K562 (cell line): ENCODE data around the gene VRK1. TPM values are rescaled to one million over a fixed set of nuclear protein-coding genes. Genes with fewer than 3 reads are reported as not detected.

ENCODE experiments used
- ATAC-seq: fragments of 200-7000 bp; cut with Tn5 transposase; 3 replicates; pipeline ENCODE4 v1.9.1; 2020; ENCODE audit warnings: moderate library complexity
- BruUV-seq: library from RNA; stranded (reverse); fragments of 400-500 nt; replicated peaks from 2 replicates; lab custom pipeline; 2021; lab: Mats Ljungman, UMichigan
- CTCF ChIA-PET: fragments of 300-600 bp; formaldehyde crosslinking; extraction: SDS; loops from one replicate; lab custom pipeline; 2021; ENCODE audit warnings: low intra/inter-chr PET ratio; lab: Yijun Ruan, JAX
- POLR2A ChIA-PET: fragments of 300-600, 350-650 bp; sonication (Branson Sonifier 250); formaldehyde crosslinking; extraction: SDS; loops from one replicate; lab custom pipeline; 2021; ENCODE audit warnings: antibody characterized with exemption, inconsistent platforms; lab: Yijun Ruan, JAX
- DNase-seq, 4 experiments: peaks; one replicate each; pipeline versions ENCODE4 v3.0.0 to v3.0.0-alpha.2; 2011 to 2018; ENCODE audit warnings: low spot score in 3 of 4, mixed read lengths in 3 of 4; ENCODE audit errors: extremely low read depth in 1 of 4
- FAIRE-seq: peaks from 2 replicates; lab custom pipeline; 2011; peaks lifted over from hg19 to GRCh38; lab: Jason Lieb, UNC
- H2AFZ ChIP-seq: 2 replicates; pipeline ENCODE4 v1.6.0; 2011; ENCODE audit warnings: low read depth, low read length, control low read depth, inconsistent platforms
- H3K27ac ChIP-seq: fragments of 200-600 bp; 3 replicates; pipeline ENCODE4 v1.8.0; 2011; ENCODE audit warnings: low read depth, mild to moderate bottlenecking, control low read depth, inconsistent platforms, low read length, moderate library complexity, mixed read lengths; ENCODE audit errors: extremely low read depth
- H3K27me3 ChIP-seq, 2 experiments: fragments of 300-600 bp in 1 of 2; 2 replicates in 1 of 2; 3 replicates in 1 of 2; pipeline versions ENCODE4 v1.6.0 to v1.8.0; 2011; ENCODE audit warnings: inconsistent platforms in 2 of 2, low read length in 2 of 2, mild to moderate bottlenecking in 1 of 2, mixed read lengths in 1 of 2, moderate library complexity in 1 of 2; ENCODE audit not compliant: control insufficient read depth in 2 of 2, insufficient read depth in 2 of 2
- H3K36me3 ChIP-seq: fragments of 300-600 bp; 3 replicates; pipeline ENCODE4 v1.8.0; 2011; ENCODE audit warnings: mild to moderate bottlenecking, low read length, inconsistent platforms; ENCODE audit not compliant: control insufficient read depth, insufficient read depth
- H3K4me1 ChIP-seq, 2 experiments: fragments of 200-600 bp in 1 of 2; replicated peaks in 1 of 2; 2 replicates in 1 of 2; 3 replicates in 1 of 2; pipeline versions ENCODE4 v1.5.1 to v1.8.0; 2011; ENCODE audit warnings: inconsistent platforms in 2 of 2, low read length in 2 of 2, mild to moderate bottlenecking in 1 of 2, mixed read lengths in 1 of 2, moderate library complexity in 1 of 2; ENCODE audit not compliant: control insufficient read depth in 2 of 2, insufficient read depth in 2 of 2
- H3K4me2 ChIP-seq: 2 replicates; pipeline ENCODE4 v1.6.1; 2011; ENCODE audit warnings: low read length, control low read depth, inconsistent platforms, mixed read lengths; ENCODE audit not compliant: insufficient read depth
- H3K4me3 ChIP-seq: fragments of 200-600 bp; sonication (generic), shearing (Covaris generic); 2 replicates; pipeline ENCODE4 v1.5.1; 2016; ENCODE audit warnings: control low read depth, inconsistent platforms
- H3K79me2 ChIP-seq: fragments of 200-600 bp; 3 replicates; pipeline ENCODE4 v1.8.0; 2011; ENCODE audit warnings: low read length, inconsistent platforms; ENCODE audit not compliant: control insufficient read depth, insufficient read depth
- H3K9ac ChIP-seq, 2 experiments: 2 replicates each; pipeline versions ENCODE4 v1.6.0 to v1.6.1; 2011; ENCODE audit warnings: low read depth in 2 of 2, low read length in 2 of 2, control low read depth in 1 of 2, inconsistent platforms in 1 of 2, mild to moderate bottlenecking in 1 of 2, mixed read lengths in 1 of 2; ENCODE audit not compliant: insufficient read depth in 1 of 2
- H3K9me1 ChIP-seq: one replicate; pipeline ENCODE4 v1.6.0; 2011; ENCODE audit warnings: inconsistent platforms, mild to moderate bottlenecking, low read length, moderate library complexity; ENCODE audit not compliant: control insufficient read depth, insufficient read depth
- H3K9me3 ChIP-seq: replicated peaks from 2 replicates; pipeline ENCODE4 v1.5.1; 2011; ENCODE audit warnings: low read depth, low read length, inconsistent platforms; ENCODE audit not compliant: control insufficient read depth, insufficient read depth
- H4K20me1 ChIP-seq: replicated peaks from 2 replicates; pipeline ENCODE4 v1.6.1; 2011; ENCODE audit warnings: low read length, inconsistent platforms, mixed read lengths; ENCODE audit not compliant: control insufficient read depth, insufficient read depth
- CCAR2 ChIP-seq: fragments of 200-400 bp; formaldehyde crosslinking; IDR thresholded peaks from 2 replicates; pipeline ENCODE4 v1.6.1; 2017; ENCODE audit warnings: mild to moderate bottlenecking, low read depth, low read length
- DACH1 ChIP-seq: fragments of 450-650 bp; IDR thresholded peaks from 2 replicates; pipeline ENCODE4 v1.6.1; 2018; ENCODE audit not compliant: partially characterized antibody
- GABPB2 ChIP-seq: fragments of 250-450 bp; sonication (Bioruptor Pico); conservative IDR thresholded peaks from 2 replicates; pipeline ENCODE4 v1.5.1; 2021; ENCODE audit warnings: mild to moderate bottlenecking
- HDAC8 ChIP-seq: fragments of 450-650 bp; IDR thresholded peaks from 2 replicates; pipeline ENCODE4 v1.6.1; 2016; ENCODE audit warnings: mild to moderate bottlenecking, missing genetic modification characterization, moderate library complexity, missing compliant biosample characterization
- JUN ChIP-seq, 2 experiments: sonication (generic) in 1 of 2; formaldehyde crosslinking in 1 of 2; IDR thresholded peaks; 2 replicates each; pipeline versions ENCODE4 v1.6.1 to v1.8.0; 2012 to 2022; ENCODE audit warnings: borderline replicate concordance in 2 of 2, mild to moderate bottlenecking in 2 of 2, improper control_type of control experiment in 1 of 2, low read depth in 1 of 2, low read length in 1 of 2, missing genetic modification reagents in 1 of 2
- JUNB ChIP-seq: fragments of 450-650 bp; formaldehyde crosslinking; conservative IDR thresholded peaks from 2 replicates; pipeline ENCODE4 v1.4.0; 2020; ENCODE audit warnings: mild to moderate bottlenecking
- MAFK ChIP-seq: IDR thresholded peaks from 2 replicates; pipeline ENCODE4 v1.6.1; 2011; ENCODE audit warnings: low read length, improper control_type of control experiment
- NFYB ChIP-seq: IDR thresholded peaks from 2 replicates; pipeline ENCODE4 v1.6.1; 2011; ENCODE audit warnings: mild to moderate bottlenecking, moderate library complexity; ENCODE audit not compliant: insufficient read length; ENCODE audit errors: extremely low read depth
- NR2C1 ChIP-seq, 2 experiments: fragments of 450-650 bp; IDR thresholded peaks; 2 replicates each; pipeline ENCODE4 v1.6.1; 2017; ENCODE audit warnings: mild to moderate bottlenecking in 2 of 2, antibody characterized with exemption in 1 of 2, inconsistent platforms in 1 of 2, missing compliant biosample characterization in 1 of 2, missing genetic modification characterization in 1 of 2
- POLR2A ChIP-seq: fragments of 450-650 bp; conservative IDR thresholded peaks from 2 replicates; pipeline ENCODE4 v1.6.1; 2016
- RFX7 ChIP-seq: fragments of 250-450 bp; sonication (Bioruptor Pico); IDR thresholded peaks from 2 replicates; pipeline ENCODE4 v1.5.1; 2021; ENCODE audit warnings: mild to moderate bottlenecking
- SMARCE1 ChIP-seq: fragments of 450-650 bp; IDR thresholded peaks from 2 replicates; pipeline ENCODE4 v1.7.1; 2016; ENCODE audit warnings: mild to moderate bottlenecking
- SMC3 ChIP-seq: conservative IDR thresholded peaks from 2 replicates; pipeline ENCODE4 v1.6.1; 2011; ENCODE audit warnings: low read depth, low read length, improper control_type of control experiment; ENCODE audit not compliant: insufficient read depth
- ZNF507 ChIP-seq: conservative IDR thresholded peaks from 2 replicates; pipeline ENCODE4 v1.6.1; 2017; ENCODE audit warnings: missing genetic modification characterization, missing compliant biosample characterization
- WGBS: fragments of 100-300 bp; shearing (Covaris generic); methylation state at CpG from one replicate; pipeline ENCODE4 v1.1.6; 2016; ENCODE audit warnings: low coverage, mixed read lengths; ENCODE audit not compliant: insufficient coverage; ENCODE audit errors: missing lambda C conversion rate; 5-methylcytosine and 5-hydroxymethylcytosine counted together
- in situ Hi-C: fragments of 300-500 bp; cut with MboI; formaldehyde crosslinking; loops from 4 replicates; pipeline ENCODE4 v1.15.0; 2018; ENCODE audit warnings: inconsistent platforms, mixed read lengths
- intact Hi-C: fragments of 100-400 bp; cut with micrococcal nuclease; formaldehyde crosslinking; loops from 2 replicates; pipeline ENCODE4 v1.14.2; 2022
- polyA plus RNA-seq, 8 experiments: library from polyadenylated mRNA; depleted of rRNA in 4 of 8; stranded (reverse) in 5 of 8; unstranded in 3 of 8; fragments of >200 nt; fragmentation: Nextera tagmentation in 2 of 8; fragmentation: Illumina TruSeq in 1 of 8; extraction: Ambion mirVana in 2 of 8; extraction: Trizol in 1 of 8; gene quantifications; 2 replicates each; pipeline versions ENCODE4 v1.2.1 to v1.2.3, GENCODE V29; 2011 to 2014; ENCODE audit warnings: inconsistent platforms in 1 of 8, missing spikeins in 1 of 8
- total RNA-seq, 7 experiments: library from RNA; depleted of rRNA in 6 of 7; stranded (reverse); fragments of >200 nt in 6 of 7; fragmentation: Illumina TruSeq in 2 of 7; extraction: Trizol in 2 of 7; gene quantifications; 2 replicates each; pipeline versions ENCODE4 v1.2.1 to v1.2.3, GENCODE V29; 2011 to 2021; ENCODE audit warnings: low replicate concordance in 1 of 7
- TF ChIP-seq, protein P1 (sequence below), 2 experiments: fragments of 250-450 bp in 1 of 2; fragments of 450-650 bp in 1 of 2; sonication (Bioruptor Pico) in 1 of 2; IDR thresholded peaks; 2 replicates each; pipeline versions ENCODE4 v1.6.1 to v1.8.0; 2016 to 2021; ENCODE audit warnings: mild to moderate bottlenecking in 2 of 2, moderate library complexity in 2 of 2, missing compliant biosample characterization in 1 of 2, missing genetic modification characterization in 1 of 2
- TF ChIP-seq, protein P2 (sequence below), 3 experiments: IDR thresholded peaks in 2 of 3; conservative IDR thresholded peaks in 1 of 3; 2 replicates each; pipeline ENCODE4 v1.5.1; 2011 to 2012; ENCODE audit warnings: low read length in 3 of 3, mild to moderate bottlenecking in 3 of 3, control low read depth in 2 of 3, improper control_type of control experiment in 1 of 3, inconsistent platforms in 1 of 3, low read depth in 1 of 3, mixed read lengths in 1 of 3, moderate library complexity in 1 of 3; ENCODE audit not compliant: insufficient read depth in 2 of 3
- TF ChIP-seq, protein P3 (sequence below): sonication (generic); IDR thresholded peaks from 2 replicates; pipeline ENCODE4 v1.6.1; 2016

Gene VRK1
- total and polyA plus RNA-seq, 9 of the 15 experiments (the other 6 are each of a cell fraction or from before 2014, with no cell fraction given): 83.6 to 177 (median 116) TPM

DNA sequence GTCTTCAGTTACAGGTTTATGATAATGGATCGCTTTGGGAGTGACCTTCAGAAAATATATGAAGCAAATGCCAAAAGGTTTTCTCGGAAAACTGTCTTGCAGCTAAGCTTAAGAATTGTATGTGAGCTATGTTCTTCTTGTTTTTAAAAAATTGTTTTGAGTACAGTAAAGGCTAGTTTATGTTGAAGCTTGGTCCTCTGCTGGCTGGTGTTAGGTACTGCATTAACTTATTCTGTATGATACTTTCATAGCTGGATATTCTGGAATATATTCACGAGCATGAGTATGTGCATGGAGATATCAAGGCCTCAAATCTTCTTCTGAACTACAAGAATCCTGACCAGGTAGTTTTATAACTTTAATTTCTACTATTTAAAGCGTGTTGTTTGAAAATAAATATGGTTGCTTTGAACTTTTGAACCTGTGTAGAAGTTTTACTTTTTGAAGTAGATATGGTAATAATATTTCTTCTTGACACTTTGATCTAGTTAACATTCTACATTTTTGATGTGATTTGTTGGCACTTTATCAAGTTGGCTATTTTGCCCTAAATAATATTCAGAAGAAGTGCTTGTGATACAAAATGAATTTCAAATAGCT is 55.7 kb downstream of the VRK1 start:
- POLR2A ChIA-PET: interaction anchor here (0.5 to 0.6 kb wide), 2 partner anchors 13 to 406 kb away, joined by 3 to 4 read pairs; no protein-coding TSS in a partner anchor
- H3K9me1 ChIP-seq: no peaks in the 10 kb centered on the region
- H3K4me1 ChIP-seq: peaks cover 0 to 7% of the 10 kb centered on the region in 2 experiments; a peak in 1 of 5 replicates
- no peak overlapping the region; the same call in 2 of the 3 replicates for H3K27ac ChIP-seq
- 24% methylated on average over 4 of the region's 4 CpGs for WGBS
- H3K27me3 ChIP-seq: no peaks in the 10 kb centered on the region
- H3K9ac ChIP-seq: no peak overlapping the region
- H3K4me2 ChIP-seq: no peak overlapping the region
- DNase-seq: peak; percentile 13 to 57 (median 26)
- no peak overlapping the region for H2AFZ ChIP-seq
- no peaks in the 10 kb centered on the region for H3K9me3 ChIP-seq
- in situ Hi-C loops (no loop called here), intact Hi-C loops (loop anchor here (2.0 to 5.0 kb wide), 2 partner anchors 56 to 91 kb away; partner anchors contain the start of gene VRK1)
- FAIRE-seq: peak; percentile 80
- no peak overlapping the region for H3K4me3 ChIP-seq
- no peaks in the 10 kb centered on the region for H4K20me1 ChIP-seq
- peaks cover 15% of the 10 kb centered on the region; the same call in 2 of the 3 replicates for H3K79me2 ChIP-seq
- ATAC-seq: peak; percentile 93
- BruUV-seq: no TSS peak
- CTCF ChIA-PET: interaction anchor here (0.8 kb wide), 1 partner anchor 269 kb away, joined by 4 read pairs; no protein-coding TSS in a partner anchor
- H3K36me3 ChIP-seq: peaks cover 91% of the 10 kb centered on the region
- TF ChIP-seq SMARCE1 (no peak), POLR2A (no peak), HDAC8 (tag) (no peak), NFYB (no peak), CCAR2 (no peak), MAFK (no peak), JUN (IDR thresholded peaks at IDR 0.05; ENCODE audit: borderline replicate concordance, low read depth, low read length) (no peak), JUN (CRISPR knock-in tag; IDR thresholded peaks at IDR 0.05; ENCODE audit: borderline replicate concordance) (no peak), ZNF507 (tag) (no peak), SMC3 (peak; percentile 48), DACH1 (no peak), RFX7 (CRISPR knock-in tag) (no peak), GABPB2 (CRISPR knock-in tag) (no peak), NR2C1 (IDR thresholded peaks at IDR 0.05) (no peak), NR2C1 (tag; IDR thresholded peaks at IDR 0.05) (no peak), JUNB (CRISPR knock-in tag) (no peak)
- TF ChIP-seq, protein P1, sequence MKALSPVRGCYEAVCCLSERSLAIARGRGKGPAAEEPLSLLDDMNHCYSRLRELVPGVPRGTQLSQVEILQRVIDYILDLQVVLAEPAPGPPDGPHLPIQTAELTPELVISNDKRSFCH (CRISPR knock-in tag; IDR thresholded peaks at IDR 0.05): 0 out of 2 replicates have a peak, but pooled peaks have one; percentile 8
- TF ChIP-seq, protein P1 (tag; IDR thresholded peaks at IDR 0.05): no peak
- TF ChIP-seq, protein P2, sequence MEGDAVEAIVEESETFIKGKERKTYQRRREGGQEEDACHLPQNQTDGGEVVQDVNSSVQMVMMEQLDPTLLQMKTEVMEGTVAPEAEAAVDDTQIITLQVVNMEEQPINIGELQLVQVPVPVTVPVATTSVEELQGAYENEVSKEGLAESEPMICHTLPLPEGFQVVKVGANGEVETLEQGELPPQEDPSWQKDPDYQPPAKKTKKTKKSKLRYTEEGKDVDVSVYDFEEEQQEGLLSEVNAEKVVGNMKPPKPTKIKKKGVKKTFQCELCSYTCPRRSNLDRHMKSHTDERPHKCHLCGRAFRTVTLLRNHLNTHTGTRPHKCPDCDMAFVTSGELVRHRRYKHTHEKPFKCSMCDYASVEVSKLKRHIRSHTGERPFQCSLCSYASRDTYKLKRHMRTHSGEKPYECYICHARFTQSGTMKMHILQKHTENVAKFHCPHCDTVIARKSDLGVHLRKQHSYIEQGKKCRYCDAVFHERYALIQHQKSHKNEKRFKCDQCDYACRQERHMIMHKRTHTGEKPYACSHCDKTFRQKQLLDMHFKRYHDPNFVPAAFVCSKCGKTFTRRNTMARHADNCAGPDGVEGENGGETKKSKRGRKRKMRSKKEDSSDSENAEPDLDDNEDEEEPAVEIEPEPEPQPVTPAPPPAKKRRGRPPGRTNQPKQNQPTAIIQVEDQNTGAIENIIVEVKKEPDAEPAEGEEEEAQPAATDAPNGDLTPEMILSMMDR (IDR thresholded peaks at IDR 0.05 in 2 of 3, conservative IDR thresholded peaks at IDR 0.05 in 1 of 3; ENCODE audit: insufficient read depth in 2 of 3, low read depth in 1 of 3, low read length in 3 of 3): peak; percentile 39 to 70 (median 58); a peak in 5 of 6 replicates
- TF ChIP-seq, protein P3, sequence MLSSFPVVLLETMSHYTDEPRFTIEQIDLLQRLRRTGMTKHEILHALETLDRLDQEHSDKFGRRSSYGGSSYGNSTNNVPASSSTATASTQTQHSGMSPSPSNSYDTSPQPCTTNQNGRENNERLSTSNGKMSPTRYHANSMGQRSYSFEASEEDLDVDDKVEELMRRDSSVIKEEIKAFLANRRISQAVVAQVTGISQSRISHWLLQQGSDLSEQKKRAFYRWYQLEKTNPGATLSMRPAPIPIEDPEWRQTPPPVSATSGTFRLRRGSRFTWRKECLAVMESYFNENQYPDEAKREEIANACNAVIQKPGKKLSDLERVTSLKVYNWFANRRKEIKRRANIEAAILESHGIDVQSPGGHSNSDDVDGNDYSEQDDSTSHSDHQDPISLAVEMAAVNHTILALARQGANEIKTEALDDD: peak; percentile 33; the same call in 1 of the 2 replicates
